ENCODE measurements around the gene SELENOI. TPM values are rescaled to one million over a fixed set of nuclear protein-coding genes. Genes with fewer than 3 reads are reported as not detected.

Gene SELENOI
- total and polyA plus RNA-seq, 11 donors = 1.9 to 14.9 (median 10.2) TPM

- intact Hi-C loops (cut with DNase I) = loop anchor here in 1 of 10 donors (5.0 kb wide), 1 partner anchor 102 kb away; the partner anchor contains the start of genes HADHA and HADHB
- TF ChIP-seq POLR2A (IDR thresholded peaks at IDR 0.05) (no peak), CTCF (IDR thresholded peaks at IDR 0.05) (no peak)
- 44 to 48% (median 46%) methylated on average over 17 of the region's 17 CpGs for WGBS, 4 donors
- Histone ChIP-seq H3K36me3 (no peaks in the 10 kb centered on the region), H3K4me3 (peak overlapping the region; percentile 54 to 98 (median 82)), H3K27ac (peak overlapping the region in 10 of 12 donors; percentile 71 to 98 (median 89)), H3K4me1 (peaks cover 0 to 35% (median 21%) of the 10 kb centered on the region in 12 donors), H3K27me3 (no peaks in the 10 kb centered on the region), H3K9me3 (no peaks in the 10 kb centered on the region)
- peak in 1 of 5 donors; percentile 8 for DNase-seq
- ATAC-seq = no peak
These were observed 1.2 kb upstream of the SELENOI start for GRCh38 chr2:26344581-26345282.

- Histone ChIP-seq H3K36me3 (no peaks in the 10 kb centered on the region), H3K27ac (peak overlapping the region; percentile 69 to 98 (median 89)), H3K4me3 (peak overlapping the region; percentile 54 to 98 (median 82)), H3K27me3 (no peaks in the 10 kb centered on the region), H3K9me3 (no peaks in the 10 kb centered on the region), H3K4me1 (peaks cover 0 to 35% (median 21%) of the 10 kb centered on the region in 12 donors)
- no peak for DNase-seq
- ATAC-seq = no peak
- TF ChIP-seq POLR2A (IDR thresholded peaks at IDR 0.05) = no peak
- TF ChIP-seq CTCF (IDR thresholded peaks at IDR 0.05) = no peak
- 0 to 1% (median 0%) methylated on average over 9 of the region's 9 CpGs for WGBS, 4 donors
- intact Hi-C loops (cut with DNase I) = no loop called here
These were observed 729 bp upstream of the SELENOI start for GRCh38 chr2:26345283-26345544.

- no peaks in the 10 kb centered on the region for H3K9me3 ChIP-seq
- H3K4me1 ChIP-seq = peaks cover 0 to 35% (median 21%) of the 10 kb centered on the region in 12 donors
- WGBS, 4 donors = 1 to 2% (median 1%) methylated on average over 25 to 28 of the region's 28 CpGs
- TF ChIP-seq POLR2A (IDR thresholded peaks at IDR 0.05) (no peak), CTCF (IDR thresholded peaks at IDR 0.05) (no peak)
- no peaks in the 10 kb centered on the region for H3K36me3 ChIP-seq
- peak within 1 kb of the TSS; percentile 69 to 98 (median 90) for H3K27ac ChIP-seq
- H3K4me3 ChIP-seq = peak within 1 kb of the TSS; percentile 61 to 98 (median 82)
- intact Hi-C loops (cut with DNase I) = no loop called here
- H3K27me3 ChIP-seq = no peaks in the 10 kb centered on the region
- peak in 3 of 4 donors; percentile 18 to 61 (median 24) for ATAC-seq
- DNase-seq = peak; percentile 55 to 67 (median 62)
These were observed 611 bp downstream of the SELENOI start, which contains the start of gene ADGRF3 for GRCh38 chr2:26346454-26347053. ADGRF3 (minus strand) TSS chr2:26346789; CDS start chr2:26346234, 555 bp downstream.

- intact Hi-C loops (cut with DNase I) = no loop called here
- WGBS, 4 donors = 25 to 32% (median 29%) methylated on average over 5 of the region's 5 CpGs
- ATAC-seq (no peak), DNase-seq (no peak)
- H3K36me3 ChIP-seq = no peaks in the 10 kb centered on the region
- no peaks in the 10 kb centered on the region for H3K9me3 ChIP-seq
- H3K4me1 ChIP-seq = peaks cover 0 to 35% (median 21%) of the 10 kb centered on the region in 12 donors
- peak overlapping the region in 9 of 12 donors; percentile 85 to 98 (median 93) for H3K27ac ChIP-seq
- H3K27me3 ChIP-seq = no peaks in the 10 kb centered on the region
- TF ChIP-seq POLR2A (IDR thresholded peaks at IDR 0.05) (no peak), CTCF (IDR thresholded peaks at IDR 0.05) (no peak)
- peak overlapping the region in 10 of 12 donors; percentile 75 to 98 (median 82) for H3K4me3 ChIP-seq
These were observed 1.4 kb downstream of the SELENOI start for GRCh38 chr2:26347286-26347865.
